OCI-LY7 (cell line): ENCODE data around the gene CD2BP2. TPM values are rescaled to one million over a fixed set of nuclear protein-coding genes. Genes with fewer than 3 reads are reported as not detected.

Experiments
- BruUV-seq: library from RNA; stranded (reverse); fragments of 400-500 nt; replicated peaks from 2 replicates; lab custom pipeline; 2021; lab: Mats Ljungman, UMichigan
- CTCF ChIA-PET: fragments of 300-600 bp; sonication (Branson Sonifier 250); formaldehyde crosslinking; loops from one replicate; lab custom pipeline; 2022; ENCODE audit warnings: antibody characterized with exemption; ENCODE audit not compliant: unreplicated experiment; lab: Charles Lee
- POLR2A ChIA-PET: fragments of 300-600 bp; sonication (Branson Sonifier 250); formaldehyde crosslinking; loops from one replicate; lab custom pipeline; 2022; ENCODE audit warnings: antibody characterized with exemption; lab: Charles Lee
- DNase-seq: peaks from one replicate; pipeline ENCODE4 v3.0.0-alpha.2; 2015; ENCODE audit warnings: low spot score
- H2AFZ ChIP-seq: fragments of 200-600 bp; sonication (generic), shearing (Covaris generic); 2 replicates; pipeline ENCODE4 v1.6.1; 2014; ENCODE audit warnings: mild to moderate bottlenecking, antibody characterized with exemption, low read length, moderate library complexity
- H3K27ac ChIP-seq: fragments of 200-600 bp; sonication (generic); 2 replicates; pipeline ENCODE4 v1.5.1; 2014; ENCODE audit warnings: mixed run types, low read depth, mild to moderate bottlenecking, moderate library complexity, low read length, inconsistent platforms; ENCODE audit not compliant: poor library complexity, severe bottlenecking
- H3K36me3 ChIP-seq: fragments of 200-600 bp; sonication (generic); 2 replicates; pipeline ENCODE4 v1.6.1; 2014; ENCODE audit warnings: mild to moderate bottlenecking, antibody characterized with exemption, low read length, moderate library complexity, mixed read lengths; ENCODE audit not compliant: insufficient read depth
- H3K4me1 ChIP-seq: fragments of 200-600 bp; sonication (generic); 2 replicates; pipeline ENCODE4 v1.5.1; 2014; ENCODE audit warnings: mild to moderate bottlenecking, low read length; ENCODE audit not compliant: insufficient read depth, poor library complexity, severe bottlenecking
- H3K4me2 ChIP-seq: fragments of 200-600 bp; sonication (generic); 2 replicates; pipeline ENCODE4 v1.6.1; 2014; ENCODE audit warnings: mild to moderate bottlenecking, low read length
- H3K4me3 ChIP-seq: fragments of 200-600 bp; sonication (generic); 2 replicates; pipeline ENCODE4 v1.5.1; 2014; ENCODE audit warnings: mild to moderate bottlenecking, low read depth, low read length; ENCODE audit not compliant: poor library complexity, severe bottlenecking
- H3K79me2 ChIP-seq: fragments of 200-600 bp; sonication (generic); 2 replicates; pipeline ENCODE4 v1.6.1; 2016; ENCODE audit warnings: low read depth, mild to moderate bottlenecking, low read length, moderate library complexity, mixed read lengths; ENCODE audit not compliant: insufficient read depth
- H3K9me2 ChIP-seq: fragments of 200-600 bp; sonication (generic); 2 replicates; pipeline ENCODE4 v1.6.1; 2016; ENCODE audit warnings: mild to moderate bottlenecking, low read length, mixed read lengths; ENCODE audit not compliant: insufficient read depth
- H3K9me3 ChIP-seq: fragments of 200-600 bp; sonication (generic); 2 replicates; pipeline ENCODE4 v1.6.1; 2014; ENCODE audit warnings: mild to moderate bottlenecking, mixed run types, low read length, mixed read lengths
- H4K20me1 ChIP-seq: fragments of 200-600 bp; sonication (generic); 2 replicates; pipeline ENCODE4 v1.6.1; 2014; ENCODE audit warnings: mild to moderate bottlenecking, antibody characterized with exemption, low read length, moderate library complexity, mixed read lengths; ENCODE audit not compliant: insufficient read depth
- EZH2phosphoT487 ChIP-seq: fragments of 200-600 bp; sonication (generic); IDR thresholded peaks from 2 replicates; pipeline ENCODE4 v1.6.1; 2018; ENCODE audit warnings: low read depth, borderline replicate concordance, mild to moderate bottlenecking, mixed run types, antibody characterized with exemption, low read length, moderate library complexity, mixed read lengths
- intact Hi-C: fragments of 100-400 bp; cut with micrococcal nuclease; formaldehyde crosslinking; loops from one replicate; pipeline ENCODE4 v1.10.0; 2022; ENCODE audit not compliant: unreplicated experiment
- total RNA-seq, 2 experiments: library from RNA; depleted of rRNA in 1 of 2; stranded (reverse); fragments of >200 nt in 1 of 2; shearing (Covaris generic) in 1 of 2; gene quantifications; 2 replicates each; pipeline ENCODE4 v1.2.3, GENCODE V29; 2014 to 2022
- TF ChIP-seq, protein P1 (sequence below): fragments of 200-600 bp; sonication (generic); conservative IDR thresholded peaks from 2 replicates; pipeline ENCODE4 v1.5.1; 2014; ENCODE audit warnings: mild to moderate bottlenecking, antibody characterized with exemption, low read length, moderate library complexity, mixed read lengths

CD2BP2 gene
- total RNA-seq, 2 experiments from 2014 or later, result 69.2 to 111 TPM

DNA sequence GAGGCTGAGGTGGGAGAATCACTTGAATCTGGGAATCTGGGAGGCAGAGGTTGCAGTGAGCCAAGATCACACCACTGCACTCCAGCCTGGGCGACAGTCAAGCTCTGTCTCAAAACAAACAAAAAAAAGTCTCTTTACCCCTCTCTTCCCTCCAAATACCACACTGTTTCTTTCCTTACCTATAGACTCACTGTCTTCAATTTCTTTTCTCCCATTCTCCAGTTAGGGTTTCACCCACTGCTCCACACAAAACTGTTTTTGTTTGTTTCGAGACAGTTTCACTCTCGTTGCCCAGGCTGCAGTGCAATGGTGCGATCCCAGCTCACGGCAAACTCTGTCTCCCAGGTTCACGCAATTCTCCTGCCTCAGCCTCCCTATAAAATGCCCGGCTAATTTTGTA, 6.1 kb upstream of the CD2BP2 start:
- ChIA-PET CTCF (no interaction called here), POLR2A (interaction anchor here (0.8 kb wide), 1 partner anchor 9 kb away, joined by 5 read pairs; the partner anchor contains the start of gene TBC1D10B)
- no peak for DNase-seq
- Histone ChIP-seq H3K4me1 (peaks cover 21% of the 10 kb centered on the region), H3K4me3 (no peak overlapping the region), H3K9me2 (no peaks in the 10 kb centered on the region), H3K79me2 (peaks cover 42% of the 10 kb centered on the region), H2AFZ (no peak overlapping the region), H4K20me1 (no peaks in the 10 kb centered on the region; the same call in 1 of the 2 replicates), H3K36me3 (peaks cover 94% of the 10 kb centered on the region), H3K9me3 (no peaks in the 10 kb centered on the region), H3K27ac (no peak overlapping the region), H3K4me2 (no peak overlapping the region)
- intact Hi-C loops, result no loop called here
- TF ChIP-seq, protein P1, sequence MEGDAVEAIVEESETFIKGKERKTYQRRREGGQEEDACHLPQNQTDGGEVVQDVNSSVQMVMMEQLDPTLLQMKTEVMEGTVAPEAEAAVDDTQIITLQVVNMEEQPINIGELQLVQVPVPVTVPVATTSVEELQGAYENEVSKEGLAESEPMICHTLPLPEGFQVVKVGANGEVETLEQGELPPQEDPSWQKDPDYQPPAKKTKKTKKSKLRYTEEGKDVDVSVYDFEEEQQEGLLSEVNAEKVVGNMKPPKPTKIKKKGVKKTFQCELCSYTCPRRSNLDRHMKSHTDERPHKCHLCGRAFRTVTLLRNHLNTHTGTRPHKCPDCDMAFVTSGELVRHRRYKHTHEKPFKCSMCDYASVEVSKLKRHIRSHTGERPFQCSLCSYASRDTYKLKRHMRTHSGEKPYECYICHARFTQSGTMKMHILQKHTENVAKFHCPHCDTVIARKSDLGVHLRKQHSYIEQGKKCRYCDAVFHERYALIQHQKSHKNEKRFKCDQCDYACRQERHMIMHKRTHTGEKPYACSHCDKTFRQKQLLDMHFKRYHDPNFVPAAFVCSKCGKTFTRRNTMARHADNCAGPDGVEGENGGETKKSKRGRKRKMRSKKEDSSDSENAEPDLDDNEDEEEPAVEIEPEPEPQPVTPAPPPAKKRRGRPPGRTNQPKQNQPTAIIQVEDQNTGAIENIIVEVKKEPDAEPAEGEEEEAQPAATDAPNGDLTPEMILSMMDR, result no peak
- no peak for TF ChIP-seq EZH2phosphoT487
- no TSS peak for BruUV-seq

DNA sequence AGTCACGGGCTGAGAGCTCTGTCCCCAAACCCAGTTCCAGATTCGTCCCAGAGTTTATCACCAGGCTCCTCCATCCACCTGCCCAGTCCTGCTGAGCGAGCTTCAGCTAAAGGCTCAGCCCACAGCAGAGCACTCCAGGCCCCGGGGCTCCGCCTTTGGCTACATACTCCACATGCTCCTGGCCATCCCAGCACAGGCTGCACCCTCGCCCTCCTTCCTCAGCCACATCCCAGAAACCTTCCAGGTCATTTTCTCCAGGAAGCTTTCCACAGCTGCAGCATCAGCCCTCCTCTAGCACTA, 4.7 kb upstream of the CD2BP2 start:
- intact Hi-C loops, result loop anchor here (10.0 kb wide), 1 partner anchor 295 kb away; the partner anchor contains the start of gene ALDOA
- H4K20me1 ChIP-seq, result no peaks in the 10 kb centered on the region; the same call in 1 of the 2 replicates
- H3K9me3 ChIP-seq, result no peaks in the 10 kb centered on the region
- no peak overlapping the region for H3K4me2 ChIP-seq
- H3K36me3 ChIP-seq, result peaks cover 85% of the 10 kb centered on the region
- ChIA-PET CTCF (no interaction called here), POLR2A (no interaction called here)
- peaks cover 25% of the 10 kb centered on the region for H3K4me1 ChIP-seq
- peaks cover 32% of the 10 kb centered on the region for H3K79me2 ChIP-seq
- TF ChIP-seq, protein P1, result no peak
- TF ChIP-seq EZH2phosphoT487, result no peak
- no peak overlapping the region for H3K4me3 ChIP-seq
- no peaks in the 10 kb centered on the region for H3K9me2 ChIP-seq
- no peak for DNase-seq
- BruUV-seq, result no TSS peak
- no peak overlapping the region for H3K27ac ChIP-seq
- H2AFZ ChIP-seq, result no peak overlapping the region

DNA sequence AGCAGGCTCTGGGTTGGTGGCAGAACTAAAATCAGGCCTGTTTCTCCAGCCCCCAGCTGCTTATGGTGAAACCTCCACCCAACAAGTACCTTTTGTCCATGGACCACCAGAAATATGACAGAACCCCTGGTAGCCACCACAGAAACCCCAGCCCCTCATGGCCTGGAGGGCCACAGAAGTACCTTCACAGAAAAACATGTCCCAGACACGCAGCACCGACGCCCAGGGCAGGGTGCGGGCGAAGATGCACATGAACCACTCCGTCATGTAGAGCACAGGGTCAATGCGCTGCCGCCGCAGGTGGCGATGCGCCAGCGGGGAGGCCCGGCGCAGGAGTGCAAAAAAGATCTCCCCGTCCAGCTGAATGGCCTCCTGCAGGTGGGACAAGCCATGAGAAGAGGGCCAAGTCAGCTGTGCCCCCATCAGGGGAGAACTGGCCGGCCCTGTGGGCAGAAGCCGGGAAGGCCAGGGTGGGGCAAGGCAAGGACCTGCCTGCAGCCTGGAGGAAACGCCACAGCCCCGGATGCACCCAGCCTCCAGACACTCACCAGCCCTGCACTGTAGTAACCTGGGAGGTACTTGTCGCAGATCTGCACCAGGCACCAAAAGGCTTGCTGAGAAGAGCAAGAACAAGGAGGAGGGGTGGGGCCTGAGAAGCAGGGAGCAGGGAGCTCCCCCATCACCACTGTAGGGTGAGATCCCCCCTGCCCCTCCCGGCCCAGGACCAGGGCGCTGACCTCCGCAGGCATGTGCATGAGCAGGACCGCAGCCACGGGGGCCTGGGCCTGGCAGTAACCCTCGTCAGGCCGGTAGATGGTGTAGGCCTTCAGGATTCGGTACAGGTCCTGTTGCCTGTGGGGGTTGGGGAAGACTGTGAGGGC, 4.1 kb upstream of the CD2BP2 start:
- no peaks in the 10 kb centered on the region; the same call in 1 of the 2 replicates for H4K20me1 ChIP-seq
- TF ChIP-seq EZH2phosphoT487, result no peak
- TF ChIP-seq, protein P1, result no peak
- H2AFZ ChIP-seq, result no peak overlapping the region
- H3K79me2 ChIP-seq, result peaks cover 32% of the 10 kb centered on the region
- no peaks in the 10 kb centered on the region for H3K9me3 ChIP-seq
- POLR2A ChIA-PET, result no interaction called here
- no peak overlapping the region for H3K27ac ChIP-seq
- no peak overlapping the region for H3K4me2 ChIP-seq
- intact Hi-C loops, result loop anchor here (10.0 kb wide), 1 partner anchor 294 kb away; the partner anchor contains the start of gene ALDOA
- BruUV-seq, result no TSS peak
- peaks cover 23% of the 10 kb centered on the region for H3K4me1 ChIP-seq
- no peak overlapping the region for H3K4me3 ChIP-seq
- no peak for DNase-seq
- no peaks in the 10 kb centered on the region for H3K9me2 ChIP-seq
- peaks cover 79% of the 10 kb centered on the region for H3K36me3 ChIP-seq
- CTCF ChIA-PET, result no interaction called here
